Transverse colon (tissue), 4 donors: Measurements from ENCODE around the gene RGS2.

Experiments
- CTCF ChIP-seq, 5 experiments: fragments of 200-600 bp in 3 of 5; fragments of 450-650 bp in 2 of 5; sonication (generic) in 3 of 5; IDR thresholded peaks; 1 replicate in 2 of 5; 2 replicates in 3 of 5; pipeline ENCODE4 v1.5.1; 2016 to 2017; ENCODE audit warnings: antibody characterized with exemption in 5 of 5, inconsistent platforms in 3 of 5, mild to moderate bottlenecking in 2 of 5, moderate library complexity in 1 of 5
- EP300 ChIP-seq: sonication (generic); formaldehyde crosslinking; IDR thresholded peaks from one replicate; pipeline ENCODE4 v1.6.1; 2017; ENCODE audit warnings: antibody characterized with exemption, low read depth
- POLR2A ChIP-seq: fragments of 450-650 bp; IDR thresholded peaks from one replicate; pipeline ENCODE4 v1.6.1; 2016; ENCODE audit warnings: antibody characterized with exemption, mild to moderate bottlenecking, moderate library complexity
- POLR2AphosphoS5 ChIP-seq, 3 donors: sonication (generic); formaldehyde crosslinking; IDR thresholded peaks; one replicate each; pipeline ENCODE4 v1.6.1; 2016; ENCODE audit warnings: antibody characterized with exemption in 3 of 3

GRCh38 chr1:192824511-192824910 is 15.7 kb downstream of the RGS2 start:
- no peak for TF ChIP-seq CTCF (IDR thresholded peaks at IDR 0.05)
- TF ChIP-seq POLR2AphosphoS5 (IDR thresholded peaks at IDR 0.05), result no peak
- no peak for TF ChIP-seq POLR2A
- TF ChIP-seq EP300, result no peak
